ENCODE measurements around the gene KDM7A. TPM values are rescaled to one million over a fixed set of nuclear protein-coding genes. Genes with fewer than 3 reads are reported as not detected.

KDM7A gene
- total RNA-seq, 6 donors from 2014 or later = 12.9 to 41.8 (median 18.2) TPM

- no peak overlapping the region for H3K4me3 ChIP-seq
- no peak for TF ChIP-seq EP300 (IDR thresholded peaks at IDR 0.05)
- TF ChIP-seq POLR2A (IDR thresholded peaks at IDR 0.05) = no peak
- no peak for TF ChIP-seq POLR2AphosphoS5 (IDR thresholded peaks at IDR 0.05)
- no peak for TF ChIP-seq CTCF (IDR thresholded peaks at IDR 0.05)
- no peaks in the 10 kb centered on the region for H3K27me3 ChIP-seq
- WGBS, 2 donors = 70 to 74% methylated on average over 3 of the region's 3 CpGs
- ATAC-seq (ENCODE audit: low FRiP score in 2 of 2) (peak in 1 of 2 donors; percentile 71), DNase-seq (no peak)
- peaks cover 0 to 18% (median 3%) of the 10 kb centered on the region in 4 donors for H3K4me1 ChIP-seq
- H3K27ac ChIP-seq = peak overlapping the region in 3 of 4 donors; percentile 17 to 43 (median 34)
- no peaks in the 10 kb centered on the region for H3K36me3 ChIP-seq
- H3K9me3 ChIP-seq = no peaks in the 10 kb centered on the region
These were observed 36.9 kb upstream of the KDM7A start for GRCh38 chr7:140213684-140214074.

- 80 to 86% methylated on average over 9 to 10 of the region's 10 CpGs for WGBS, 2 donors
- ATAC-seq (ENCODE audit: low FRiP score in 2 of 2) = no peak
- Histone ChIP-seq H3K36me3 (no peaks in the 10 kb centered on the region), H3K27ac (no peak overlapping the region), H3K9me3 (no peaks in the 10 kb centered on the region), H3K27me3 (no peaks in the 10 kb centered on the region), H3K4me3 (no peak overlapping the region), H3K4me1 (peaks cover 0 to 18% (median 3%) of the 10 kb centered on the region in 4 donors)
- TF ChIP-seq EP300 (IDR thresholded peaks at IDR 0.05) (no peak), POLR2A (IDR thresholded peaks at IDR 0.05) (no peak), POLR2AphosphoS5 (IDR thresholded peaks at IDR 0.05) (no peak), CTCF (IDR thresholded peaks at IDR 0.05) (no peak)
- DNase-seq = no peak
These were observed 35.5 kb upstream of the KDM7A start for GRCh38 chr7:140212100-140212881.

GRCh38 chr7:140211698-140212097, 34.9 kb upstream of the KDM7A start:
- no peak for DNase-seq

GRCh38 chr7:140209866-140210609, 33.3 kb upstream of the KDM7A start:
- Histone ChIP-seq H3K9me3 (no peaks in the 10 kb centered on the region), H3K36me3 (no peaks in the 10 kb centered on the region), H3K27ac (no peak overlapping the region), H3K27me3 (no peaks in the 10 kb centered on the region), H3K4me3 (no peak overlapping the region), H3K4me1 (peaks cover 0 to 18% (median 3%) of the 10 kb centered on the region in 4 donors)
- ATAC-seq (ENCODE audit: low FRiP score in 2 of 2) (peak; percentile 36 to 66), DNase-seq (peak; percentile 54 to 60)
- WGBS, 2 donors = 78 to 81% methylated on average over 17 of the region's 17 CpGs
- TF ChIP-seq POLR2AphosphoS5 (IDR thresholded peaks at IDR 0.05) (no peak), EP300 (IDR thresholded peaks at IDR 0.05) (no peak), POLR2A (IDR thresholded peaks at IDR 0.05) (no peak), CTCF (IDR thresholded peaks at IDR 0.05) (no peak)

More at GRCh38 chr7:140211698-140212097, 34.9 kb upstream of the KDM7A start:
- TF ChIP-seq EP300 (IDR thresholded peaks at IDR 0.05) (no peak), POLR2A (IDR thresholded peaks at IDR 0.05) (no peak), POLR2AphosphoS5 (IDR thresholded peaks at IDR 0.05) (no peak), CTCF (IDR thresholded peaks at IDR 0.05) (no peak)
- peaks cover 0 to 18% (median 3%) of the 10 kb centered on the region in 4 donors for H3K4me1 ChIP-seq
- no peaks in the 10 kb centered on the region for H3K36me3 ChIP-seq
- H3K27me3 ChIP-seq = no peaks in the 10 kb centered on the region
- no peak for ATAC-seq (ENCODE audit: low FRiP score in 2 of 2)
- no peaks in the 10 kb centered on the region for H3K9me3 ChIP-seq
- H3K27ac ChIP-seq = no peak overlapping the region
- 85 to 100% methylated on average over 4 of the region's 4 CpGs for WGBS, 2 donors
- H3K4me3 ChIP-seq = no peak overlapping the region

Measured in upper lobe of left lung (tissue), 6 donors.